GM10847 (cell line): Measurements from ENCODE around the gene SMPDL3A.

Experiments
- POLR2A ChIP-seq: IDR thresholded peaks from 2 replicates; pipeline ENCODE4 v1.6.1; 2011; ENCODE audit not compliant: insufficient read length; ENCODE audit errors: extremely low read depth

The SMPDL3A gene

DNA sequence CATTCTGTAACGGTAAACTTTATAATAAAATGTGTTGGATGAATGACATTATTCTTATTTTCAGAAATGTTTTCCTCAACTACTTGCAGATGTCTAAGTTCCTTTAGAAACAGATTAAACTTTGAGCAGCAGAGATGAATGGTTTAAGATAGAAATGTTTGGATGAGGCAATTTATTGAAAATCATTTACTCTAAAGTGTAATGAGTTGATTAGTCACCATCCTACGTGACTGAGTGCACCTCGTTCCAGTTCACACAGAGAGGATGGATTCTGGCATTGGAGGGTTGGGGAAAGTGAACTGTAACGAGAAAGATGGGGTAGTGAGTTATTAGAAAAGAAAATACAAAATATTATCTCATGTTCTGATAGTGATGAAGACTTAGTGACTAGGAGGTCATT is 28.7 kb downstream of the SMPDL3A start:
- no peak for TF ChIP-seq POLR2A

- no peak for TF ChIP-seq POLR2A
Measured at GRCh38 chr6:122818866-122819265, 29.8 kb downstream of the SMPDL3A start.

DNA sequence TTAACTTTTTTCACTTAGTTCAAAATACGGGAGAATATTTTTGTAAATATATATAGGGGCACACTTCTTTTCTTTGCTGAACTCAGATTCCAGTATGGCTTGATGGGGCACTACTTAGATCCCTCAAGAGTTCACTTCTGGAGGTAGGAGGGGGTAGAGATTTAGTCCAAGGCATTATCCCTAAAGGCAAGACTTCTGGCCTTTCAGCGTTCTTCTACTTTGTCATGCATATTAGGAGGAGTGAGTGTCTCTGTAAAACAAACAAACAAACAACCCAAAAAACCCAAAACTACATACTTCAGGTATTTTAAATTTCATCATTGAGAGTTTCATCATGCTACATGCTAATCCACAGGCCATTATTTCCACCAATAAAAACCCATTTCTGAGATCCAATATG is 32.0 kb downstream of the SMPDL3A start:
- TF ChIP-seq POLR2A: no peak

DNA sequence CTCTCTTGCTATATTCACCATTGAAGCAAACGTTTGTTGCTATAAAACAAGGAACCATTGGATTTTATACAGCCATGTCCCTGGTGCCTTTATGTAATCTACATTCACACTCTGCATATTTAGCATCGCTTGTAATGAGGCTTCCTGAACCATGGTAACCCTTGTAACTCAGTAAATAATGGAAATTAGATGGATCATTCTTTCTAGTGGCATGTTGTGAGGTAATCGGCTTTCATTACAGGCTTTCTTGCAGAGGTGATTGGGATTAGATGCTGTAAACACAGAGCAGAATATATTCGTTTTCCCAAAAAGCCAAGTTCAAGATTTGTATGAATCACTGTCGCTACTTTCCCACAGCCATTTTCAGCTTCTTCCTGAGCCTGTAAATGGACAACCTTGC is 36.1 kb downstream of the SMPDL3A start:
- no peak for TF ChIP-seq POLR2A

DNA sequence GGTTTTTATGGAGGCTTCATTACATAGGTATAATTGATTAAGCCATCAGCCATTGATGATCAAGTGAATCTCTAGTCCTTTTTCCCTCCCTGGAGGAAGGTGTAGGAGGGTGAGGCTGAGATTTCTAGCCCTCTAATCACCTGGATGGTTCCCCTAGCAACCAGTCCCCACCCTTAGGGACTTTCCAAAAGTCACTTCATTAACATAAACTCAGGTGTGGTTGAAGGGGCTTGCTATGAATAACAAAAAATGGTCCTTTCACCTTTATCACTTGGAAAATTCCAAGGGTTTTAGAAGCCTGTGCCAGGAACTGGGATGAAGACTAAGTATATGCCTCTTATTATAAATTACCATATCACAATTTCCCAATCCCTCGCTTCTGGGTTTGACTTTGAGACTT is 40.4 kb downstream of the SMPDL3A start:
- no peak for TF ChIP-seq POLR2A

GRCh38 chr6:122831511-122831910 is 42.5 kb downstream of the SMPDL3A start:
- no peak for TF ChIP-seq POLR2A

DNA sequence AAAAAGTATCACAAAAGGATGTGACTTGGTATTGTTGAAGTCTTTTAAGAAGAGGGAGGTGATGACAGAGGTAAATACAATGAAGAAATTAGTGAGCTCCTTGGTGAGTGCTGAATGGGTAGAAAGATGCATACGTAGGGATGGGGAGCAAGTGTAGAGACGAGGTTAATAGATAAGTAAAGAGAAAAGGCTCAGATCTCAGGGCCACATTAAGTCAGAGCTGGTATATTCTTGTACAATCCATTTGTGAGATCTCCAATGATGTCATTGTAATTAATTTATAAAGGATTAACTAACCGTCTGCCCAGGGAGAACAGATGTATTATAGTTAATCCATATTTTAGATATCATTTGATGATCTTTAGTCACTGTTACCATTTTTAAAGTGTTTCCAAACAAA is 43.4 kb downstream of the SMPDL3A start:
- no peak for TF ChIP-seq POLR2A

DNA sequence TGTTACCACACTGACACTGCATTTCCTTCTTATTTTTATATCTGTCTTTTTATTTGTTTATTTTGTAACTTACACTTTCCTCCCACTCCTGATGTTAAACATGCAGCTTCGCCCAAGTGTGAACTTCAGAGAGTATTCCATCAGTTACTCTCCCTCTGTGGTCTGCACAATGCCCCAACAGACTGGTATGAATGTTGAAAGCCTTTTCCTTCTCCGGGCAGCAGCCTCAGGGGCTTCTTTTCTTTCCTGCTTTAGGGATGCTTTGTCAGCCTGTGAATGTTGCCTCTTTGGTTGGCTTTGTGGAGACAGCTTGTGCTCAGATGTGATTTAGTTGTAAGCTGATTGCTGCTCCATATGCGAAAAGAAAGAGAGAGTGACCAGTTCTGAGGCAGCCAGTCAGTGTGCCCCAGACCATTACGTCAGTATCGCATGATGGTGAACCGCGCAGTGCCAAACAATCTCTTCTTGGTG is 44.0 kb downstream of the SMPDL3A start:
- no peak for TF ChIP-seq POLR2A

GRCh38 chr6:122838060-122838780 is 49.2 kb downstream of the SMPDL3A start:
- TF ChIP-seq POLR2A: no peak

GRCh38 chr6:122839472-122839871 is 50.4 kb downstream of the SMPDL3A start:
- no peak for TF ChIP-seq POLR2A

DNA sequence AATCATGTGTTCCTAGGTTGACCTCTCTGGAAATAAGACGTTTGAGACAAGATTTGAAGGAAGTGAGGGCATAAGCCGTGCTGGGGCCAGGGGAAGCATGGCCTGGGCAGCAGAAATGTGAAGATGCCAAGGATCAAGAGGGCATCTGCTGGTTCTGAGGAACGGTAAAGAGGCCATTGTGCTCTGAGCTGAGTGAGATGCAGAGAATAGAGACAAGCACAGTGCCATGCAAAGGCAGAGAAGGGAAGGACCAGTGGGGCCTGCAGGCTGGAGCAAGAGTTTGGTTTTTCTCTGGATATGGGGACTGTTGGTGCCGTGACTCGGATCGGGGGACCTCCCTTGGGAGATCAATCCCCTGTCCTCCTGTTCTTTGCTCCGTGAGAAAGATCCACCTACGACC is 50.8 kb downstream of the SMPDL3A start:
- no peak for TF ChIP-seq POLR2A

- TF ChIP-seq POLR2A: no peak
Measured at GRCh38 chr6:122845464-122845863, 56.4 kb downstream of the SMPDL3A start.

DNA sequence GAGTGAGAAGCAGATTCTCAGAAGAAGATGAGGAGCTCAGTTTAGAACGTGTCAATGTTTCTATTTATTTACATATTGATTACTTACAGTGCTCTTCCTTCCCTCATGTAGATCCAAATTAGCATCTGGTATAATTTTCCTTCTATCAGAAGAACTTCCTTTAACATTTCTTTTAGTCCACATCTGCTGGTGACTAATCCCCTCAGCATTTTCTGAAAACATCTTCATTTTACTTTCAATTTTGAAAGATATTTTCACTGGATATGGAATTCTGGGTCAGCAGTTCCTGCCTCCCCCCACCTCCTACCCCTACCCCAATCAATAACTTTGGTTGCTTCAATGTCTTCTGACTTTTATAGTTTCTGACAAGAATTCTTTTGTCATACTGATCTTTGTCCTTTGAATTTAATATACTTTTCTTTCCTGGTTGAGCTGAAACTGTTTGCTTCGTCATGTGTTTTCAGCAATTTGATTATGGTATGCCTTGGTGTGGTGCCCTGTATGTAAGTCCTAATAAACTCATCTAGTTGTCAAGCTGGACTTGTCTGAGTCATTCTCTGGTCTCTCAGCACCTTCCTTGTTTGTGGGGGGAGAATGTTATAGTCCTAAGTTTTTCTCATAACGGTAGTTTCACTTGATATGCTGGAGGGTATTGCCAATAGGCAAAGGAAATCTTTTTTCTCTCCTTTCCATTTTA is 57.0 kb downstream of the SMPDL3A start:
- TF ChIP-seq POLR2A: no peak

DNA sequence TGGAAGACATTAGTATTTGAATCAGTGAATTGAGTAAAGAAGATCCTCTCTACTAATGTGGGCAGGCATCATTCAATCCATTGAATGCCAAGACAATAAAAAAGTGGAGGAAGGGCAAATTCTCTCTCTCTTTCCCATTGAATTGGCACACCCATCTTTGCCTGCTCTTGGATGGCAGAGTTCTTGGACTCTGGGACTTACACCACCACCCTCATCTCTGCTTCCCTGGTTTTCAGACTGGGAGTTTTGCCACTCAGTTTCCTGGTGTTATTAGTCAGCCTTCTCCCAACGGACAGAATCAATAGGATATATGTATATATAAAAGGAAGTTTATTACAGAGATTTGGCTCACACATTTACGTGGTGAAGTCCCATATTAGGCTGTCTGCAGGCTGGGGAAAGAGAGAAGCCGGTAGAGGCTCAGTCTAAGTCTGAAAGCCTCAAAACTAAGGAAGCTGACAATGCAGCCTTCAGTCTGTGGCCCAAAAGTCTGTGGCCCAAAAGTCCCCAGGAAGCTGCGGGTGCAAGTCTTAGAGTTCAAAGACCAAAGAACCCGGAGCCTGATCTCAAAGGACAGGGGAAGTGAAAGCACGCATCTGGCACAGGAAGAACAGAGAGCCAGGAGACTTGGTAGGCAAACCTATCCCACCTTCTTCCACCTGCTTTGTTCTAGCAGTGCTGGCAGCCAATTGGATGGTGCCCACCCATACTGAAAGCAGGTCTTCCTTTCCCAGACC is 64.4 kb downstream of the SMPDL3A start:
- TF ChIP-seq POLR2A: no peak
